Uterus (tissue), 4 donors: ENCODE measurements around the gene SERPINB10. TPM values are rescaled to one million over a fixed set of nuclear protein-coding genes. Genes with fewer than 3 reads are reported as not detected.
A peak's percentile ranks its signal among the peaks of the same experiment; 100 is the strongest.
"Not testable (repeated sequence)": the region's sequence is repeated elsewhere in the genome, so short reads cannot be mapped to it uniquely, and the experiment has no call there.

Source experiments
- DNase-seq, 2 donors: peaks; one replicate each; pipeline ENCODE4 v3.0.0-alpha.2; 2019 to 2020
- H3K27ac ChIP-seq, 2 donors: fragments of 200-600 bp; sonication (generic); 1 replicate in 1 of 2; 2 replicates in 1 of 2; pipeline ENCODE4 v1.5.1; 2016 to 2018
- H3K27me3 ChIP-seq, 2 donors: fragments of 200-600 bp; sonication (generic); one replicate each; pipeline ENCODE4 v1.5.1; 2018 to 2019; ENCODE audit warnings: control low read depth in 1 of 2
- H3K36me3 ChIP-seq, 2 donors: fragments of 200-600 bp; sonication (generic); one replicate each; pipeline ENCODE4 v1.5.1; 2019; ENCODE audit warnings: control low read depth in 1 of 2
- H3K4me1 ChIP-seq, 2 donors: fragments of 200-600 bp; sonication (generic); one replicate each; pipeline ENCODE4 v1.5.1; 2018 to 2019; ENCODE audit warnings: control low read depth in 1 of 2
- H3K4me3 ChIP-seq, 2 donors: fragments of 200-600 bp; sonication (generic); 1 replicate in 1 of 2; 2 replicates in 1 of 2; pipeline ENCODE4 v1.5.1; 2018 to 2019; ENCODE audit warnings: mild to moderate bottlenecking in 1 of 2
- H3K9me3 ChIP-seq, 2 donors: fragments of 200-600 bp; sonication (generic); one replicate each; pipeline ENCODE4 v1.5.1; 2019; ENCODE audit warnings: control low read depth in 1 of 2
- POLR2A ChIP-seq, 2 donors: fragments of 450-650 bp; IDR thresholded peaks; one replicate each; pipeline ENCODE4 v1.6.1; 2016; ENCODE audit warnings: antibody characterized with exemption in 2 of 2, mild to moderate bottlenecking in 1 of 2, moderate library complexity in 1 of 2
- intact Hi-C: fragments of 100-400 bp; cut with DNase I; formaldehyde crosslinking; loops from one replicate; pipeline ENCODE4 v1.15.1; 2023; ENCODE audit warnings: low total_unique reads
- total RNA-seq, 4 donors: library from RNA; depleted of rRNA in 3 of 4; stranded (reverse); fragments of >200 nt in 3 of 4; gene quantifications; one replicate each; pipeline versions ENCODE4 v1.1.0 to v1.2.4, GENCODE V29; 2014 to 2023
- TF ChIP-seq, protein P1 (sequence below), 4 experiments: fragments of 200-600 bp in 2 of 4; fragments of 450-650 bp in 2 of 4; sonication (generic) in 2 of 4; IDR thresholded peaks; one replicate each; pipeline ENCODE4 v1.5.1; 2016 to 2019; ENCODE audit warnings: antibody characterized with exemption in 4 of 4, mild to moderate bottlenecking in 2 of 4, moderate library complexity in 1 of 4
- donor health status: DM: yes; HTN: yes; CAD: no.

Gene SERPINB10
- total RNA-seq, 4 donors from 2014 or later = not detected

DNA sequence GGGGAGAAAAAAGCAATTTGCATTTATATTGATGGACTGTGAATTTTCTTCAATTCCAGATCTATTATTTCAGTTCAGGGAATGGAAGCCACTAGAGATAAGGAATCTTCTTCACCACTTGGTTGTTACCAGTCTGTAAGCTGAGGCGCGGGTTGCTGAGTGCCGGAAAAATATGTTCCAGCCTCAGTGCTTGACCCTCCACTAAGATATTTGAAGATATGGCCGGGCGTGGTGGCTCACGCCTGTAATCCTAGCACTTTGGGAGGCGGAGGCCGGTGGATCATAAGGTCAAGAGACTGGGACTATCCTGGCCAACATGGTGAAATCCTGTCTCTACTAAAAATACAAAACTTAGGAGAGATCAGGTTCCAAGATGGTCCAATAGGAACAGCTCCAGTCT, 32.2 kb downstream of the SERPINB10 start:
- H3K27ac ChIP-seq = no peak overlapping the region
- DNase-seq = no peak
- no peaks in the 10 kb centered on the region for H3K9me3 ChIP-seq
- H3K4me1 ChIP-seq = no peaks in the 10 kb centered on the region
- TF ChIP-seq, protein P1, sequence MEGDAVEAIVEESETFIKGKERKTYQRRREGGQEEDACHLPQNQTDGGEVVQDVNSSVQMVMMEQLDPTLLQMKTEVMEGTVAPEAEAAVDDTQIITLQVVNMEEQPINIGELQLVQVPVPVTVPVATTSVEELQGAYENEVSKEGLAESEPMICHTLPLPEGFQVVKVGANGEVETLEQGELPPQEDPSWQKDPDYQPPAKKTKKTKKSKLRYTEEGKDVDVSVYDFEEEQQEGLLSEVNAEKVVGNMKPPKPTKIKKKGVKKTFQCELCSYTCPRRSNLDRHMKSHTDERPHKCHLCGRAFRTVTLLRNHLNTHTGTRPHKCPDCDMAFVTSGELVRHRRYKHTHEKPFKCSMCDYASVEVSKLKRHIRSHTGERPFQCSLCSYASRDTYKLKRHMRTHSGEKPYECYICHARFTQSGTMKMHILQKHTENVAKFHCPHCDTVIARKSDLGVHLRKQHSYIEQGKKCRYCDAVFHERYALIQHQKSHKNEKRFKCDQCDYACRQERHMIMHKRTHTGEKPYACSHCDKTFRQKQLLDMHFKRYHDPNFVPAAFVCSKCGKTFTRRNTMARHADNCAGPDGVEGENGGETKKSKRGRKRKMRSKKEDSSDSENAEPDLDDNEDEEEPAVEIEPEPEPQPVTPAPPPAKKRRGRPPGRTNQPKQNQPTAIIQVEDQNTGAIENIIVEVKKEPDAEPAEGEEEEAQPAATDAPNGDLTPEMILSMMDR (IDR thresholded peaks at IDR 0.05) = no peak
- no peak overlapping the region for H3K4me3 ChIP-seq
- intact Hi-C loops = no loop called here
- H3K36me3 ChIP-seq = no peaks in the 10 kb centered on the region
- H3K27me3 ChIP-seq = peaks cover 0 to 3% of the 10 kb centered on the region in 2 donors

DNA sequence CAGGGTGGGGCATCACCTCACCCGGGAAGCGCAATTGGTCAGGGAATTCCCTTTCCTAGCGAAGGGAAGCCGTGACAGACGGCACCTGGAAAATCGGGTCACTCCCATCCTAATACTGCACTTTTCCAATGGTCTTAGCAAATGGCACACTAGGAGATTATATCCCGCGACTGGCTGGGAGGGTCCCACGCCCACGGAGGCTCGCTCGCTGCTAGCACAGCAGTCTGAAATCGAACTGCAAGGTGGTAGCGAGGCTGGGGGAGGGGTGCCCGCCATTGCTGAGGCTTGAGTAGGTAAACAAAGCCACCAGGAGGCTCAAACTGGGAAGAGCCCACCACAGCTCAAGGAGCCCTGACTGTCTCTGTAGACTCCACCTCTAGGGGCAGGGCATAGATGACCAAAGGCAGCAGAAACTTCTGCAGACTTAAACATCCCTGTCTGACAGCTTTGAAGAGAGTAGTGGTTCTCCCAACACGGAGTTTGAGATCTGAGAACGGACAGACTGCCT, 32.8 kb downstream of the SERPINB10 start:
- H3K36me3 ChIP-seq, H3K27ac ChIP-seq, H3K4me1 ChIP-seq, intact Hi-C loops, H3K4me3 ChIP-seq, H3K9me3 ChIP-seq, H3K27me3 ChIP-seq, DNase-seq: not testable (repeated sequence)

DNA sequence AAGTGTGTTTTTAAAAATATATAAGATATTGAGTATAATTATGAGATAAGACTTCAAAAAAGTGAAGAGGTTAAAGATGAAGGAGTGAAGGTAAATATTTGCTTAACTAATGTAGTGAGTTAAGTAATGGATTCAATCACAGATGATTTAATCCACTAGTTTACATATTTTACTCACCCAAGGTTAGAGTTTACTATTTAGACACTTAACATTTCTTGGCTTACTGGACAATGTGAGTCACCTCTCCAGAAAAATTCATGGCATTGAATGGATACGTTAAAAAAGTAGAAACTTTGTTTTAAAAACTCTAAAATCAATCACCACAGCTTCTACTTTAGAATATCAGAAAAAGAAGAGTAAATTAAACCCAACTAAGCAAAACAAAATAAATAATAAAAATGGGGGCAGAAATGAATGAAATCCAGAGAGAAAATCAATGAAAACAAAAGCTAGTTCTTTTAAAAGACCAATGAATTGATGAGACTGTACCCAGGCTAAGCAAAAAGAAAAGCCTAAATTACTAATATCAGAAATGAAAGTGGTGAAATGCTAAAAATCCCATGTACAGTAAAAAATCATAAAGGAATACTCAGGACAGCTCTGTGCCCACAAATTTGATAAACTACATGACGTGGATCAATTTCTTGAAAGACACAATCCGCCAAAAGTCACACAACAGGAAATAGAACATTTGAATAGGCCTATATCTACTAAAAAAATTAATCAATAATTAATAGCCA, 39.5 kb downstream of the SERPINB10 start:
- Histone ChIP-seq H3K27me3 (peaks cover 0 to 21% of the 10 kb centered on the region in 2 donors), H3K4me3 (no peak overlapping the region), H3K4me1 (no peaks in the 10 kb centered on the region), H3K36me3 (no peaks in the 10 kb centered on the region), H3K27ac (no peak overlapping the region), H3K9me3 (no peaks in the 10 kb centered on the region)
- TF ChIP-seq POLR2A (IDR thresholded peaks at IDR 0.05) = no peak
- TF ChIP-seq, protein P1 (IDR thresholded peaks at IDR 0.05) = no peak
- intact Hi-C loops = no loop called here
- no peak for DNase-seq

DNA sequence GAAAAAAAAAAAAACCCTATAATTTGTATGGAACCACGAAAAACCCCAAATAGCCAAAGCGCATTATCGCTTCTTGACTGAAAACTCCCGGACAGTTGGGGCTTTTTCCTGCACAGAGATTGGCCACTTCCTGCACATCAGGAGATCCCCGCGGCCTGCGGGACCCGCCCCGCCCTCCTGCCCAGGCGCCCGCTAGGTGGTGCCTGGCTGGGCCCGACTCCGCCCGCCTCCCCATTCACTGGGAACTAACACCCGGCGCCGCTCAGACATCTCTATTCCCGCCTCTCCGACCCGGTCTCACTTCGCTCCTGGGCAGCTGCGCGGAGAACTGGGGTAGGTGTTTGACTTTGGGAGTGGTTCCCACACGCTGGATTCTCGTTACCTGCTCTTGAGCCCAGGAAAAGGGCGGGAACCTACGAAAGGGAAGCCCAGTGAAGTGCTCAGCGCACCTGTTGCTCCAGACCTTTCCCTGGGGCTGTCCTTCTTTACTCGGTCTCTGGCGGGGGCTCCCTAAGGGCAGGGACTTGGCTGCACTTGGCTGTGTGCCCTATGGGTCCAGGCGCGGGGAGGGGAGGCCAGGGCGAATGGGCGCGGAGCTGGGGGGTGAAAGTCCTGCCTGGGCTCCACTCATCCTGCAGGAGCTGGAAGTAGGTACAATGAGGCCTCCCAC, 41.4 kb downstream of the SERPINB10 start, which contains the start of gene HMSD:
Gene HMSD (plus strand): TSS at position 234 of the 670 bp plus-strand sequence. CDS start 4,155 bp downstream, outside the sequence.
- no peak for TF ChIP-seq POLR2A (IDR thresholded peaks at IDR 0.05)
- TF ChIP-seq, protein P1 (IDR thresholded peaks at IDR 0.05) = peak in 1 of 4 experiments; percentile 44
- Histone ChIP-seq H3K27ac (no peak within 1 kb of the TSS), H3K4me1 (no peaks in the 10 kb centered on the region), H3K27me3 (peaks cover 0 to 18% of the 10 kb centered on the region in 2 donors), H3K9me3 (no peaks in the 10 kb centered on the region), H3K36me3 (no peaks in the 10 kb centered on the region), H3K4me3 (peak within 1 kb of the TSS in 1 of 2 donors; percentile 3)
- intact Hi-C loops = no loop called here
- peak in 1 of 2 donors; percentile 25 for DNase-seq

DNA sequence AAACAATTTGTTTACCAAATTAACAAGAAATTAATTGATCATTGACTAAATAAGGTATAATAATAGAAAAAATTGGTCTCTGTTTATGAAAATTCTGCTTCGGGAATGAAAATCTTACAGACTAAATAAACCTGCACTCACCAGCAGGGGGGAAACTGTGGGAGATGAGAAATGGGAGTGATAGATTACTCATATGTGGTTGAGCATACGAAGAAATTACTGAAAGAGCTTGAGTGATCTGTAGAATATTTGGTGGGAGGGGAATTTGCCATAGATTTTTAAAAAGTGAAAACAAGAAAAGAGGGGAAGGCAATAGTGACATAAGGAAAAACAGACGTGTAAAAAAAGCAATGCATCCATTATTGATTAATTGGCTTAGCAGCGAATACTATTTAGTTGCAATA, 43.5 kb downstream of the SERPINB10 start:
- Histone ChIP-seq H3K4me3 (no peak overlapping the region), H3K27ac (no peak overlapping the region), H3K27me3 (peaks cover 0 to 23% of the 10 kb centered on the region in 2 donors), H3K9me3 (no peaks in the 10 kb centered on the region), H3K4me1 (no peaks in the 10 kb centered on the region), H3K36me3 (no peaks in the 10 kb centered on the region)
- DNase-seq = no peak
- intact Hi-C loops = no loop called here
- TF ChIP-seq POLR2A (IDR thresholded peaks at IDR 0.05) = no peak
- TF ChIP-seq, protein P1 (IDR thresholded peaks at IDR 0.05) = no peak
